Bronchial smooth muscle cell (primary cell): ENCODE results near the gene TECTA. TPM values are rescaled to one million over a fixed set of nuclear protein-coding genes. Genes with fewer than 3 reads are reported as not detected.

Experiments used
- total RNA-seq: library from RNA; depleted of rRNA; stranded (reverse); fragments of >200 nt; gene quantifications from 2 replicates; pipeline ENCODE4 v1.2.1, GENCODE V29; 2014

TECTA gene, protein sequence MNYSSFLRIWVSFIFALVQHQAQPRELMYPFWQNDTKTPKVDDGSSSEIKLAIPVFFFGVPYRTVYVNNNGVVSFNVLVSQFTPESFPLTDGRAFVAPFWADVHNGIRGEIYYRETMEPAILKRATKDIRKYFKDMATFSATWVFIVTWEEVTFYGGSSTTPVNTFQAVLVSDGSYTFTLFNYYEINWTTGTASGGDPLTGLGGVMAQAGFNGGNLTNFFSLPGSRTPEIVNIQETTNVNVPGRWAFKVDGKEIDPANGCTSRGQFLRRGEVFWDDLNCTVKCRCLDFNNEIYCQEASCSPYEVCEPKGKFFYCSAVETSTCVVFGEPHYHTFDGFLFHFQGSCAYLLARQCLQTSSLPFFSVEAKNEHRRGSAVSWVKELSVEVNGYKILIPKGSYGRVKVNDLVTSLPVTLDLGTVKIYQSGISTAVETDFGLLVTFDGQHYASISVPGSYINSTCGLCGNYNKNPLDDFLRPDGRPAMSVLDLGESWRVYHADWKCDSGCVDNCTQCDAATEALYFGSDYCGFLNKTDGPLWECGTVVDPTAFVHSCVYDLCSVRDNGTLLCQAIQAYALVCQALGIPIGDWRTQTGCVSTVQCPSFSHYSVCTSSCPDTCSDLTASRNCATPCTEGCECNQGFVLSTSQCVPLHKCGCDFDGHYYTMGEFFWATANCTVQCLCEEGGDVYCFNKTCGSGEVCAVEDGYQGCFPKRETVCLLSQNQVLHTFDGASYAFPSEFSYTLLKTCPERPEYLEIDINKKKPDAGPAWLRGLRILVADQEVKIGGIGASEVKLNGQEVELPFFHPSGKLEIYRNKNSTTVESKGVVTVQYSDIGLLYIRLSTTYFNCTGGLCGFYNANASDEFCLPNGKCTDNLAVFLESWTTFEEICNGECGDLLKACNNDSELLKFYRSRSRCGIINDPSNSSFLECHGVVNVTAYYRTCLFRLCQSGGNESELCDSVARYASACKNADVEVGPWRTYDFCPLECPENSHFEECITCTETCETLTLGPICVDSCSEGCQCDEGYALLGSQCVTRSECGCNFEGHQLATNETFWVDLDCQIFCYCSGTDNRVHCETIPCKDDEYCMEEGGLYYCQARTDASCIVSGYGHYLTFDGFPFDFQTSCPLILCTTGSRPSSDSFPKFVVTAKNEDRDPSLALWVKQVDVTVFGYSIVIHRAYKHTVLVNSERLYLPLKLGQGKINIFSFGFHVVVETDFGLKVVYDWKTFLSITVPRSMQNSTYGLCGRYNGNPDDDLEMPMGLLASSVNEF (N-terminal part only)
- total RNA-seq, result 0.47 and 1.0 TPM in 2 replicates

GRCh38 chr11:121100943-121101342, at the start of gene TECTA:
TECTA (plus strand) TSS chr11:121101243; CDS start chr11:121102666, 1,423 bp downstream.

Other genes starting within 250 kb of the TECTA start
- gene TBCEL, start 77.1 kb upstream of the TECTA start, total RNA-seq, result 14.8 and 19.4 TPM in 2 replicates
- gene SC5D, start 191.5 kb downstream of the TECTA start, total RNA-seq, result 26.7 and 38.0 TPM in 2 replicates